ENCODE data around the gene POLR2L.

- TF ChIP-seq CTCF (IDR thresholded peaks at IDR 0.05): no peak
- no peak for TF ChIP-seq POLR2AphosphoS5 (IDR thresholded peaks at IDR 0.05)
Measured at GRCh38 chr11:800473-800872, 41.9 kb downstream of the POLR2L start.
